Effector memory CD8-positive, alpha-beta T cell (primary cell): ENCODE data around the gene PLEKHG2.

Source experiments
- ATAC-seq: fragments of 150-1000 bp; cut with Tn5 transposase; replicated peaks from 2 replicates; pipeline ENCODE4 v1.10.0; 2021; ENCODE audit warnings: mild to moderate bottlenecking, moderate library complexity
- DNase-seq, 3 experiments: peaks; one replicate each; pipeline ENCODE4 v3.0.0; 2021
- H3K27ac Mint-ChIP-seq, 2 donors: one replicate each; pipeline ENCODE4 v1.8.0; 2022; ENCODE audit warnings: mild to moderate bottlenecking in 2 of 2, mixed read lengths in 2 of 2, moderate library complexity in 2 of 2
- H3K27me3 Mint-ChIP-seq, 2 donors: one replicate each; pipeline ENCODE4 v1.8.0; 2022; ENCODE audit warnings: mixed read lengths in 2 of 2
- H3K36me3 Mint-ChIP-seq: one replicate; pipeline ENCODE4 v1.8.0; 2022; ENCODE audit warnings: mild to moderate bottlenecking, moderate library complexity, mixed read lengths; ENCODE audit not compliant: insufficient read depth
- H3K4me1 Mint-ChIP-seq, 2 donors: one replicate each; pipeline ENCODE4 v1.8.0; 2022; ENCODE audit warnings: low read depth in 2 of 2, mixed read lengths in 2 of 2
- H3K4me3 Mint-ChIP-seq, 2 donors: one replicate each; pipeline ENCODE4 v1.8.0; 2022; ENCODE audit warnings: mild to moderate bottlenecking in 2 of 2, mixed read lengths in 2 of 2, moderate library complexity in 2 of 2
- H3K9me3 Mint-ChIP-seq, 2 donors: one replicate each; pipeline ENCODE4 v1.8.0; 2022; ENCODE audit warnings: mixed read lengths in 2 of 2

The PLEKHG2 gene

DNA sequence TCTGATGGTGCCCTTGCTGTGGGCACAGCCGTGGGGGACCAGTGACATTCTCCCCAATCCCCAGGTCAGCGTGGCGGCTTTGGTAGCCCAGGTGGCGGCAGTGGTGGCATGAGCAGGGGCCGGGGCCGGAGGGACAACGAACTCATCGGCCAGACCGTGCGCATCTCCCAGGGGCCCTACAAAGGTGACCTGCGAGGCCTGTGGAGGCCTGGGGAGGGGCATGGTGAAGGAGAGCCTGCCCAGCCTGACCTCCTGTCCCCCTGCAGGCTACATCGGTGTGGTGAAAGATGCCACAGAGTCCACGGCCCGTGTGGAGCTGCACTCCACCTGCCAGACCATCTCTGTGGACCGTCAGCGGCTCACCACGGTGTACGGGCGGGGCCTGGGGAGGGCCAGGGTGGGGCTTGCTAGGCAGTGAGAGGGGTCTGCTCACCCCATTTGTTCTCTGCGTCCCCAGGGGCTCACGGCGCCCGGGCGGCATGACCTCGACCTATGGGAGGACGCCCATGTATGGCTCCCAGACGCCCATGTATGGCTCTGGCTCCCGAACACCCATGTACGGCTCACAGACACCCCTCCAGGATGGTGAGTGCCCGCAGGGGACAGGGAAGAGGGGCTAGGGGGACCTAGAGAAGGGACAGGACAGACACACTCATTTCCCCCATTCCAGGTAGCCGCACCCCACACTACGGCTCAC is 60.4 kb downstream of the PLEKHG2 start:
- Mint-ChIP-seq H3K27me3 (no peaks in the 10 kb centered on the region), H3K4me3 (no peak overlapping the region), H3K4me1 (peaks cover 11 to 21% of the 10 kb centered on the region in 2 donors), H3K27ac (peak overlapping the region in 1 of 2 donors; percentile 92), H3K36me3 (peaks cover 92% of the 10 kb centered on the region), H3K9me3 (no peaks in the 10 kb centered on the region)
- DNase-seq (no peak), ATAC-seq (no peak)

DNA sequence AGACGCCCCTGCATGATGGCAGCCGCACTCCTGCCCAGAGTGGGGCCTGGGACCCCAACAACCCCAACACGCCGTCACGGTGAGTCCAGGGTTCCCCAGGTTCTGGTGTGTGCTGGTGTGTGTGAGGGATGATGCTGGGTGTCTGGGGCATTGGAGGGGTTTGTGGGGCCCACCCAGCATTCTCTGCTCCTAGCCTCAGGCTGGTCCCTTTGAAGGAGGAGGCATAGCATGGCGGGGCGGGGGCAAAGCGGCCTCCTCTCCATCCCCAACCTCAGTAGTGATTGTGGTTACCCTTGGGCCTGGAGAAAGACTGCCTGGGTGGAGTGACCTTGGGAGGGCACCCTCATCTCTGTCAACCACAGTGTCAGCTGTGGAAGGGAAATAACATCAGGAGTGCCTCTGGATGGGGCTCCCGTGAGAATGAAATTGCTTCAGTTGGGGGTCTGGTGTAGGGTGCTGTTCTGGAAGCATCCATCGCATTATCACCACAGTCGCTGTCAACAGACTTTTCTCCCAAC is 61.0 kb downstream of the PLEKHG2 start:
- Mint-ChIP-seq H3K4me1 (peaks cover 11 to 21% of the 10 kb centered on the region in 2 donors), H3K36me3 (peaks cover 86% of the 10 kb centered on the region), H3K9me3 (no peaks in the 10 kb centered on the region), H3K27me3 (no peaks in the 10 kb centered on the region), H3K4me3 (peak overlapping the region in 1 of 2 donors; percentile 30), H3K27ac (peak overlapping the region; percentile 71 to 75)
- no peak for DNase-seq
- no peak for ATAC-seq

GRCh38 chr19:39474139-39474620 is 61.7 kb downstream of the PLEKHG2 start:
- peak overlapping the region in 1 of 2 donors; percentile 30 for H3K4me3 Mint-ChIP-seq
- no peaks in the 10 kb centered on the region for H3K27me3 Mint-ChIP-seq
- no peaks in the 10 kb centered on the region for H3K9me3 Mint-ChIP-seq
- peak; percentile 81 for ATAC-seq
- DNase-seq: peak; percentile 65 to 70 (median 66)
- peaks cover 11 to 18% of the 10 kb centered on the region in 2 donors for H3K4me1 Mint-ChIP-seq
- peak overlapping the region; percentile 71 to 75 for H3K27ac Mint-ChIP-seq
- H3K36me3 Mint-ChIP-seq: peaks cover 79% of the 10 kb centered on the region

- Mint-ChIP-seq H3K27me3 (no peaks in the 10 kb centered on the region), H3K4me3 (no peak overlapping the region), H3K36me3 (peaks cover 64% of the 10 kb centered on the region), H3K27ac (peak overlapping the region in 1 of 2 donors; percentile 75), H3K9me3 (no peaks in the 10 kb centered on the region), H3K4me1 (peaks cover 12 to 20% of the 10 kb centered on the region in 2 donors)
- DNase-seq (no peak), ATAC-seq (no peak)
Measured at GRCh38 chr19:39475748-39476147, 63.3 kb downstream of the PLEKHG2 start.
